Ovary (tissue), 9 donors: ENCODE data around the gene PDF. TPM values are rescaled to one million over a fixed set of nuclear protein-coding genes. Genes with fewer than 3 reads are reported as not detected.
A peak's percentile ranks its signal among the peaks of the same experiment; 100 is the strongest.

ENCODE experiments used
- DNase-seq, 5 donors: peaks; one replicate each; pipeline ENCODE4 v3.0.0-alpha.2; 2019 to 2020
- H3K27ac ChIP-seq, 2 donors: fragments of 200-600 bp; one replicate each; pipeline versions ENCODE4 v1.5.1 to v1.8.0; 2019 to 2022
- H3K27me3 ChIP-seq: fragments of 200-600 bp; one replicate; pipeline ENCODE4 v1.8.0; 2022
- H3K36me3 ChIP-seq: fragments of 200-600 bp; sonication (generic); one replicate; pipeline ENCODE4 v1.5.1; 2019
- H3K4me1 ChIP-seq: one replicate; pipeline ENCODE4 v1.8.1; 2013; ENCODE audit warnings: mild to moderate bottlenecking, moderate library complexity; ENCODE audit not compliant: insufficient read depth
- H3K4me3 ChIP-seq: fragments of 200-600 bp; sonication (generic); one replicate; pipeline ENCODE4 v1.5.1; 2017
- H3K9me3 ChIP-seq, 2 donors: fragments of 200-600 bp in 1 of 2; sonication (generic) in 1 of 2; one replicate each; pipeline versions ENCODE4 v1.5.1 to v1.8.1; 2013 to 2019; ENCODE audit warnings: mild to moderate bottlenecking in 1 of 2, moderate library complexity in 1 of 2
- EP300 ChIP-seq: sonication (generic); formaldehyde crosslinking; IDR thresholded peaks from one replicate; pipeline ENCODE4 v1.6.1; 2017; ENCODE audit warnings: antibody characterized with exemption
- POLR2A ChIP-seq: fragments of 450-650 bp; IDR thresholded peaks from one replicate; pipeline ENCODE4 v1.6.1; 2017; ENCODE audit warnings: antibody characterized with exemption, mild to moderate bottlenecking, moderate library complexity
- WGBS, 3 donors: extraction: QIAGEN DNeasy Blood & Tissue Kit in 1 of 3; methylation state at CpG; one replicate each; pipeline versions ENCODE4 v1.1.5 to v1.1.7; 2013 to 2017; 5-methylcytosine and 5-hydroxymethylcytosine counted together
- intact Hi-C, 4 donors: fragments of 100-400 bp; cut with DNase I; formaldehyde crosslinking; loops; one replicate each; pipeline versions ENCODE4 v1.11.0 to v1.15.1; 2022 to 2023
- polyA plus RNA-seq, 2 donors: library from polyadenylated mRNA; stranded (reverse); fragments of 200-250 nt in 1 of 2; fragments of 350-450 nt in 1 of 2; fragmentation: Illumina TruSeq in 1 of 2; extraction: RNeasy Lipid Tissue Mini Kit (QIAGEN cat#74804) in 1 of 2; gene quantifications; one replicate each; pipeline ENCODE4 v1.2.3, GENCODE V29; 2013 to 2014
- total RNA-seq, 7 donors: library from RNA; depleted of rRNA in 2 of 7; stranded (reverse); fragments of >200 nt in 2 of 7; fragmentation: NEBNext Ultra II Directional in 3 of 7; extraction: Animal tissue kit (Norgen Biotek cat#: 25700) in 3 of 7; gene quantifications; one replicate each; pipeline versions ENCODE4 v1.1.0 to v1.2.4, GENCODE V29; 2016 to 2023
- TF ChIP-seq, protein P1 (sequence below), 3 donors: fragments of 450-650 bp in 2 of 3; fragments of 200-600 bp in 1 of 3; IDR thresholded peaks; one replicate each; pipeline versions ENCODE4 v1.5.1 to v1.8.0; 2016 to 2022; ENCODE audit warnings: antibody characterized with exemption in 3 of 3, mild to moderate bottlenecking in 1 of 3
- donor health status: DM: no; HTN: no; CAD: no; lungs with moderate emphysema.
- donor health status: DM: no; HTN: no; CAD: no.
- donor health status: Bipolar disorder and iron deficiency.
- donor health status: DM: yes; HTN: yes; CAD: no.
- donor health status: DM: no; HTN: no; CAD: no.
- donor health status: DM: yes; HTN: yes; CAD: no.

Gene PDF
- total and polyA plus RNA-seq, 9 donors, result 2.4 to 14.3 (median 10.4) TPM; not detected in 1

- H3K27me3 ChIP-seq, result no peaks in the 10 kb centered on the region
- H3K4me3 ChIP-seq, result peak within 1 kb of the TSS; percentile 92
- H3K36me3 ChIP-seq, result no peaks in the 10 kb centered on the region
- peak within 1 kb of the TSS; percentile 46 to 74 for H3K27ac ChIP-seq
- intact Hi-C loops, result no loop called here
- peak; percentile 76 for TF ChIP-seq POLR2A
- TF ChIP-seq, protein P1, sequence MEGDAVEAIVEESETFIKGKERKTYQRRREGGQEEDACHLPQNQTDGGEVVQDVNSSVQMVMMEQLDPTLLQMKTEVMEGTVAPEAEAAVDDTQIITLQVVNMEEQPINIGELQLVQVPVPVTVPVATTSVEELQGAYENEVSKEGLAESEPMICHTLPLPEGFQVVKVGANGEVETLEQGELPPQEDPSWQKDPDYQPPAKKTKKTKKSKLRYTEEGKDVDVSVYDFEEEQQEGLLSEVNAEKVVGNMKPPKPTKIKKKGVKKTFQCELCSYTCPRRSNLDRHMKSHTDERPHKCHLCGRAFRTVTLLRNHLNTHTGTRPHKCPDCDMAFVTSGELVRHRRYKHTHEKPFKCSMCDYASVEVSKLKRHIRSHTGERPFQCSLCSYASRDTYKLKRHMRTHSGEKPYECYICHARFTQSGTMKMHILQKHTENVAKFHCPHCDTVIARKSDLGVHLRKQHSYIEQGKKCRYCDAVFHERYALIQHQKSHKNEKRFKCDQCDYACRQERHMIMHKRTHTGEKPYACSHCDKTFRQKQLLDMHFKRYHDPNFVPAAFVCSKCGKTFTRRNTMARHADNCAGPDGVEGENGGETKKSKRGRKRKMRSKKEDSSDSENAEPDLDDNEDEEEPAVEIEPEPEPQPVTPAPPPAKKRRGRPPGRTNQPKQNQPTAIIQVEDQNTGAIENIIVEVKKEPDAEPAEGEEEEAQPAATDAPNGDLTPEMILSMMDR (IDR thresholded peaks at IDR 0.05), result peak; percentile 86 to 97 (median 92)
- no peak for TF ChIP-seq EP300
- peaks cover 2% of the 10 kb centered on the region for H3K4me1 ChIP-seq
- no peaks in the 10 kb centered on the region for H3K9me3 ChIP-seq
- WGBS, 3 donors, result 9 to 16% (median 11%) methylated on average over 43 to 70 of the region's 70 CpGs
- DNase-seq, result peak; percentile 95 to 99 (median 97)
Measured at GRCh38 chr16:69310653-69311532, 19.5 kb downstream of the PDF start, which contains the start of gene VPS4A. TSS of gene VPS4A (plus strand) at chr16:69311350. CDS start at chr16:69311512, 162 bp downstream.

DNA sequence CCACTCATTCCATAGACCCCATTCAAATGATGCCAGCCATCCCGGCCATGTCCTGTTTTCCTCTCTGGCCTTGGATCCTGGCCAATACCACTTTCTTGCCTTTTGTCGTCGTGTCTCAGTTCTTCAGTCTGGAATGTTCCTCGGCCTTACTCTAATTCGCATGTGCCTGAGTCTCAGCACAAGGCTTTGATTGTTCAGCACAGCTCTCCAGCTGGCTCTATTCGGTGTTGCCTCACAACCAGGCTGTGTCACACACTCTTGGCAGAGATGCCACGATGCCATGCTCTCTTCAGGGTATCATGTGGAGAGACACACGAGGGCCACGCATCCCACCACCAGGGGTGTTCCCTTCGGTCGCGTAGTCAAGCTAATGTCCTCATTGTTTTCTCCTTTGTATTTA is 21.1 kb downstream of the PDF start:
- H3K9me3 ChIP-seq, result no peaks in the 10 kb centered on the region
- intact Hi-C loops, result no loop called here
- H3K36me3 ChIP-seq, result no peaks in the 10 kb centered on the region
- no peaks in the 10 kb centered on the region for H3K27me3 ChIP-seq
- 84 to 90% (median 90%) methylated on average over 12 of the region's 12 CpGs for WGBS, 3 donors
- H3K27ac ChIP-seq, result no peak overlapping the region
- no peak overlapping the region for H3K4me3 ChIP-seq
- DNase-seq, result peak in 2 of 5 donors; percentile 25 to 45
- TF ChIP-seq, protein P1 (IDR thresholded peaks at IDR 0.05), result no peak
- TF ChIP-seq POLR2A (no peak), EP300 (no peak)
- peaks cover 2% of the 10 kb centered on the region for H3K4me1 ChIP-seq

- Histone ChIP-seq H3K9me3 (no peaks in the 10 kb centered on the region), H3K27ac (no peak overlapping the region), H3K4me1 (peaks cover 2% of the 10 kb centered on the region), H3K27me3 (no peaks in the 10 kb centered on the region), H3K36me3 (no peaks in the 10 kb centered on the region), H3K4me3 (no peak overlapping the region)
- intact Hi-C loops, result no loop called here
- DNase-seq, result no peak
- WGBS, 3 donors, result 91 to 93% (median 92%) methylated on average over 2 of the region's 2 CpGs
- TF ChIP-seq EP300 (no peak), POLR2A (no peak)
- TF ChIP-seq, protein P1 (IDR thresholded peaks at IDR 0.05), result no peak
Measured at GRCh38 chr16:69307856-69308255, 22.5 kb downstream of the PDF start.

DNA sequence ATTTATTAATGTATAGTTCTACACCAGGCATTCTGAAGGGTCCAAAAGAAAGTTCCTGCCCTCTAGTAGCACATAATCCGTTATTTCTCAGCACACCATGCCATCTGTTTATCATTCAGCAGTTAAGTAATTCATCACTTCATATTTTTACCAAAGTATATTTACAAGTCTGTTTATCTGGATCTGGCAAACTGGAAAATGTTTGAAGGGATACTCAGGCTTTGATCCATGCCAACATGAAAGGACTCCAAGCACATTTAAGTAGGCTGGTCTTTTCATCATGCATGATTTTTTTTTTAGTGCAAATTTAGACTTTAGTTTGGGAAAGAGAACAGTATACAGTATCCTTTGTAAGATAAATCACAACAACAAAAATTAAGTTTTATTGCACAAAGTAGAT is 23.3 kb downstream of the PDF start:
- intact Hi-C loops, result no loop called here
- DNase-seq, result no peak
- WGBS, 3 donors, result 78 to 90% (median 79%) methylated on average over 1 of the region's 1 CpG
- no peak overlapping the region for H3K4me3 ChIP-seq
- no peaks in the 10 kb centered on the region for H3K36me3 ChIP-seq
- TF ChIP-seq POLR2A, result no peak
- TF ChIP-seq, protein P1 (IDR thresholded peaks at IDR 0.05), result no peak
- no peak for TF ChIP-seq EP300
- no peaks in the 10 kb centered on the region for H3K4me1 ChIP-seq
- H3K27me3 ChIP-seq, result no peaks in the 10 kb centered on the region
- no peak overlapping the region for H3K27ac ChIP-seq
- no peaks in the 10 kb centered on the region for H3K9me3 ChIP-seq
